Activated CD4-positive, alpha-beta T cell treated with anti-CD3 and anti-CD28 coated beads for 1 hour (primary cell): Measurements from ENCODE around the gene ADAP1.
A peak's percentile ranks its signal among the peaks of the same experiment; 100 is the strongest.

Experiments used
- DNase-seq: peaks from one replicate; pipeline ENCODE4 v3.0.0-alpha.2; 2020

ADAP1 gene

GRCh38 chr7:919924-920341 lies 34.5 kb downstream of the ADAP1 start:
- DNase-seq = no peak

- no peak for DNase-seq
Measured at GRCh38 chr7:919114-919442, 35.4 kb downstream of the ADAP1 start.

- no peak for DNase-seq
Measured at GRCh38 chr7:918441-919113, 35.9 kb downstream of the ADAP1 start.

- no peak for DNase-seq
Measured at GRCh38 chr7:918118-918425, 36.4 kb downstream of the ADAP1 start.

GRCh38 chr7:917255-918117 lies 37.0 kb downstream of the ADAP1 start:
- no peak for DNase-seq

- no peak for DNase-seq
Measured at GRCh38 chr7:916291-916941, 38.1 kb downstream of the ADAP1 start.

GRCh38 chr7:915291-916218 lies 38.9 kb downstream of the ADAP1 start:
- DNase-seq = no peak

- DNase-seq = no peak
Measured at GRCh38 chr7:914521-915194, 39.8 kb downstream of the ADAP1 start.

GRCh38 chr7:913736-914520 lies 40.6 kb downstream of the ADAP1 start:
- DNase-seq = no peak

- DNase-seq = no peak
Measured at GRCh38 chr7:911791-912480, 42.5 kb downstream of the ADAP1 start.

- no peak for DNase-seq
Measured at GRCh38 chr7:910931-911431, 43.5 kb downstream of the ADAP1 start.

GRCh38 chr7:910441-910861 lies 44.0 kb downstream of the ADAP1 start:
- DNase-seq = no peak

- DNase-seq = no peak
Measured at GRCh38 chr7:909358-910329, 44.8 kb downstream of the ADAP1 start.

GRCh38 chr7:908591-909357 lies 45.7 kb downstream of the ADAP1 start:
- DNase-seq = peak; percentile 40

- DNase-seq = no peak
Measured at GRCh38 chr7:908159-908581, 46.3 kb downstream of the ADAP1 start.

GRCh38 chr7:907158-907980 lies 47.1 kb downstream of the ADAP1 start:
- DNase-seq = no peak

- DNase-seq = no peak
Measured at GRCh38 chr7:906776-907157, 47.7 kb downstream of the ADAP1 start.

GRCh38 chr7:904847-905246 lies 49.6 kb downstream of the ADAP1 start:
- DNase-seq = no peak
